CMK (cell line): ENCODE data around the gene KLHL10.

Experiments used
- DNase-seq: peaks from one replicate; pipeline ENCODE4 v3.0.0-alpha.2; 2010; ENCODE audit warnings: low read depth

Gene KLHL10

GRCh38 chr17:41895617-41896016 lies 58.0 kb downstream of the KLHL10 start:
- no peak for DNase-seq

GRCh38 chr17:41896726-41897125 lies 59.1 kb downstream of the KLHL10 start:
- no peak for DNase-seq
